Measurements from ENCODE around the gene TSPAN9.

GRCh38 chr12:3313066-3313465, 235.9 kb downstream of the TSPAN9 start:
- TF ChIP-seq HNRNPK (IDR thresholded peaks at IDR 0.05; ENCODE audit: low read depth, low read length, poor library complexity, severe bottlenecking): no peak
- TF ChIP-seq TEAD1 (CRISPR knock-in tag; IDR thresholded peaks at IDR 0.05): no peak
- no peak for TF ChIP-seq CTCF (IDR thresholded peaks at IDR 0.05 in 2 of 3, conservative IDR thresholded peaks at IDR 0.05 in 1 of 3; ENCODE audit: insufficient read depth in 2 of 3, low read depth in 1 of 3, low read length in 3 of 3)
- TF ChIP-seq POLR2A (conservative IDR thresholded peaks at IDR 0.05): no peak
- no peak for TF ChIP-seq EP300 (IDR thresholded peaks at IDR 0.05; ENCODE audit: low read length)
- TF ChIP-seq MTA3 (IDR thresholded peaks at IDR 0.05; ENCODE audit: borderline replicate concordance): no peak
- no peak for TF ChIP-seq YY1 (IDR thresholded peaks at IDR 0.05; ENCODE audit: borderline replicate concordance in 1 of 3, control insufficient read depth in 1 of 3, extremely low read depth in 1 of 3, insufficient read depth in 3 of 3, insufficient read length in 1 of 3, insufficient replicate concordance in 2 of 3, low read depth in 1 of 3, low read length in 2 of 3)
- TF ChIP-seq PTBP1 (IDR thresholded peaks at IDR 0.05; ENCODE audit: low read depth, low read length): no peak
- no peak for TF ChIP-seq BRD4 (IDR thresholded peaks at IDR 0.05)
- no peak for TF ChIP-seq FOSL1 (tag; conservative IDR thresholded peaks at IDR 0.05)

All from K562 (cell line).